ENCODE data around the gene ALG12. TPM values are rescaled to one million over a fixed set of nuclear protein-coding genes. Genes with fewer than 3 reads are reported as not detected.

The ALG12 gene
- total and polyA plus RNA-seq, 9 donors = 3.5 to 19.2 (median 13.7) TPM

DNA sequence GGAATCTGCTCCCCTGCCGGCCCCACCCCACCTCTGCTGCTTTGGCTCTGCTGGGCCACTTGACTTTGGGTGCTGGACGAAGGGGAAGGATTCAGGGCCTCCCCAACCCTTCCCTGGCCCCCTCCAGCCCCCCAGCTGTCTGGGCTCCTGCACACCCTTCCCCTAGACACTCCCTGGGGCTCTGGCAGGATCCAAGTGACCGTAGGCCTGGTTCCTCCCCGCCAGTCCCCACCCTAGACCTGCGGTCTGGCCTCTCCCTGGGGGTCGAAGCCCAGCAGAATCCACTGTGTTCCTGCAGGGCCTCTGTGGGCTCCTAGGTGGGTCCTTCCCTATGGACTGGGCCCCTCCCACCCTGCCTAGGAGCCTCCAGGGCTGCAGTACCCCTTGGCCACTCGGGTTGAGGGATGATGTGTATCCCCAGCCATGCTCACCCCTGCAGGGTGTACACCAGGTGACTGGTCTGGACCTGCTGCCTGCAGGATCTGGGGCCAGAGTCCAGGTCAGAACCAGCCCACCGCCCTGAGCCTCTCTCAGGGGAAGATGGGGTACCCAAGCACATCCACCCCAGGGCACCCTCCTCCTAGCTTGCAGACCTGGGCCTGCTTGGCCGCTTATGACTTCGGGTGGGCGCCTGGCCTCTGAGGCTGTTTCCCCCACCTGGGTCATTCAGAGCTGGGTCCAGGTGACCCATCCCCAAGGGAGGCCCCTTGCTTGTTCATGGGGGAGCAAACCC is 48.0 kb upstream of the ALG12 start:
- intact Hi-C loops (cut with DNase I) = loop anchor here in 2 of 4 donors (5.0 kb wide), 1 partner anchor 34 kb away; no protein-coding TSS in a partner anchor
- H3K4me1 ChIP-seq (ENCODE audit: insufficient read depth) = peaks cover 34% of the 10 kb centered on the region

DNA sequence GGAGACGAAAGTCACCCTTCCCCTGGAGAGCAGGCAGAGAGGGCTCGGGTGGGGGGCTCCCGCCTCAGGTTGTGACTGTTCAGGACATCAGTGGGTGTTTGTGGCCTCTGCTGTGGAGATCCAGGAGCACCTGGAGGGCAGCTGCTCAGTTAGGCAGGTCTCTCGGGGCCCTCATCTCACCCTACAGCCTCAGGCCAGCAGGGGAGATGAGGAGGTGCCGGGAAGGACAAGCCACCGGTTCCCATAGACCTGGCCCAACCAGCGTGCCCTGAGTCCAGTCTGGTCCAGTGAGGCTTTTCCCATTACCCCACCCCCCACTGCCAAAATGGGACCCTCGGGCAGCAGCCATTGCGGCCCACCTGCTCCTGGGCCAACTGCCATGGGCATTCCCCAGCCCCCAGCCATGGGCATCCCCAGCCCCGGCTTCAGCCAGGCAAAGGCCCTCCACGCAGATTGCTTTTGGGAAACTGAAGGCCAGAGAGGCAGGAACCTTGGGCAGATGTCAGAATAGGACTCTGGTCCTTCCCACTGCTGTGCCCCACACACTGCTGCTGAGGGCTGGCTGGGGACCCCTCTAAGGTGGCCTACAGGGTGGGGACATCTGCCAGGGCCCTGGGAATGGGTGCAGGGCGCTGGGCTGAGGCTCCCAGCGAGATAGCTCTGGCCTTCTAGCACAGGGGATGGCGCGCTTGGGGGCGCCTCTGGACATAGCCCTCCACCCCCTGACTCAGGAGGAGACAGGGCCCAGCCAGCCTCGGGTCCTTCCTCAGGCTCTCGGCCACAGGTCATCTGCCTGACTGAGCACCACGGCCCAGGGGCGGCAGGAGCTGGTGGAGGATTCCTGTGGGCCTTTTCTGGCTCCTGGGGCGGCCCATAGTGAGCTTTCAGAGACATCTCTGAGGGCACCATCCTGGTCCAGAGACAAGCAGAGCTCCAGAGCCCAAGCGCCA is 47.1 kb upstream of the ALG12 start:
- Histone ChIP-seq H3K4me1 (ENCODE audit: insufficient read depth) (peaks cover 29% of the 10 kb centered on the region), H3K27ac (peak overlapping the region; percentile 20 to 49), H3K9me3 (no peaks in the 10 kb centered on the region), H3K4me3 (no peak overlapping the region), H3K36me3 (no peaks in the 10 kb centered on the region), H3K27me3 (no peaks in the 10 kb centered on the region)
- WGBS, 3 donors = 87 to 92% (median 89%) methylated on average over 22 of the region's 22 CpGs
- TF ChIP-seq POLR2A (IDR thresholded peaks at IDR 0.05) = no peak
- TF ChIP-seq EP300 (IDR thresholded peaks at IDR 0.05) = no peak
- TF ChIP-seq, protein P1, sequence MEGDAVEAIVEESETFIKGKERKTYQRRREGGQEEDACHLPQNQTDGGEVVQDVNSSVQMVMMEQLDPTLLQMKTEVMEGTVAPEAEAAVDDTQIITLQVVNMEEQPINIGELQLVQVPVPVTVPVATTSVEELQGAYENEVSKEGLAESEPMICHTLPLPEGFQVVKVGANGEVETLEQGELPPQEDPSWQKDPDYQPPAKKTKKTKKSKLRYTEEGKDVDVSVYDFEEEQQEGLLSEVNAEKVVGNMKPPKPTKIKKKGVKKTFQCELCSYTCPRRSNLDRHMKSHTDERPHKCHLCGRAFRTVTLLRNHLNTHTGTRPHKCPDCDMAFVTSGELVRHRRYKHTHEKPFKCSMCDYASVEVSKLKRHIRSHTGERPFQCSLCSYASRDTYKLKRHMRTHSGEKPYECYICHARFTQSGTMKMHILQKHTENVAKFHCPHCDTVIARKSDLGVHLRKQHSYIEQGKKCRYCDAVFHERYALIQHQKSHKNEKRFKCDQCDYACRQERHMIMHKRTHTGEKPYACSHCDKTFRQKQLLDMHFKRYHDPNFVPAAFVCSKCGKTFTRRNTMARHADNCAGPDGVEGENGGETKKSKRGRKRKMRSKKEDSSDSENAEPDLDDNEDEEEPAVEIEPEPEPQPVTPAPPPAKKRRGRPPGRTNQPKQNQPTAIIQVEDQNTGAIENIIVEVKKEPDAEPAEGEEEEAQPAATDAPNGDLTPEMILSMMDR (IDR thresholded peaks at IDR 0.05) = no peak
- intact Hi-C loops (cut with DNase I) = loop anchor here in 2 of 4 donors (5.0 kb wide), 1 partner anchor 33 kb away; no protein-coding TSS in a partner anchor
- DNase-seq = peak; percentile 16 to 45 (median 35)

More for the DNA sequence above, 48.0 kb upstream of the ALG12 start:
- WGBS, 3 donors = 88 to 92% (median 90%) methylated on average over 9 to 11 of the region's 11 CpGs
- Histone ChIP-seq H3K4me3 (no peak overlapping the region), H3K9me3 (no peaks in the 10 kb centered on the region), H3K36me3 (no peaks in the 10 kb centered on the region), H3K27me3 (no peaks in the 10 kb centered on the region), H3K27ac (peak overlapping the region; percentile 49 to 75)
- no peak for TF ChIP-seq POLR2A (IDR thresholded peaks at IDR 0.05)
- TF ChIP-seq, protein P1 (IDR thresholded peaks at IDR 0.05) = no peak
- no peak for TF ChIP-seq EP300 (IDR thresholded peaks at IDR 0.05)
- DNase-seq = peak in 4 of 5 donors; percentile 13 to 47 (median 35)

DNA sequence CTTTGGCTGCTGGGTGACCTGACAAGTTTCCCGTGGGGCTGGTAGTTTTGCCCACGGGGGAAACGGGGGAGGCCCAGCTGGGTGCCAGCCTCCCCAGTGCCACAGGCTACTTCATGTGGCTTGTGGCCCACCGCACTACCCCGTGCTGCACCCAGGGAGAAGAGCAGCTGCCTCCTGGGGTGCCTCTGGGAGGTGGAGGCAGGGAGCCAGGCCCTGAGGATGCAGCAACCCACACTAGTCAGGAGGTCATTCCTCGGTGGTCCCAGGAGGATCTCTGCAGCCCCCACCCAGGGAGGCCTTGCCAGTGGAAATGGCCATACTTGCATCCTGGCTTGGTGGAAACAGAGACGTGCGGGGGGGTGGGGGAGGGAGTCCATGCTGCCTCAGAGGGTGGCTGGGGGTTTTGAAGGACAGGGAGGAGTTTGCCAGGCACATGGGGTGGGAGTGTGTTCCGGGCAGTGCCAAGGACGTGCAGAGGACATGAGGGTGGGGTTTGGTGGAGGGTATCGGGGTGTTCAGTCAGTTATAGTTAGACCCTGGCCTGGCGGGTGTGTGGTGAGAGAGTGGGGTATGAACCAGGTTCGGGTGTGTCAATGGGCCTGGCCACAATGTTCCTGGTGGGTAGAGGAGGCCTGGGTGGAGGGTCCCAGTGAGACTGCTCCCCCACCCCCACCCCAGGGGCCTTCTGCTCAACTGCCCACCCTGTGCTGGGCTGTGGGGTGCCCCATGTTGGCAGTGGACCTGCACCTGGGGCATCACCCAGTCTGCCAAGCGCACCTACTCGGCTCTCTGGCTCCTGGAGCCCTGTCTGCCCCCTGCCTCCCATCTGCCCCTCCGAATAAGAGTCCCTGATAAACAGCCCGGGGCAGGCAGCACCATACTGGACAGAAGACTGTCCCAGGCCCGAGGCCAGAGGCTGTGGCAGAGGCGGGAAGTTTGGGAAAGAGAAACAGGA is 46.2 kb upstream of the ALG12 start:
- Histone ChIP-seq H3K4me1 (ENCODE audit: insufficient read depth) (peaks cover 28% of the 10 kb centered on the region), H3K27ac (peak overlapping the region in 1 of 2 donors; percentile 20)
- 77 to 79% (median 78%) methylated on average over 18 to 19 of the region's 19 CpGs for WGBS, 3 donors

More for the DNA sequence above, 46.2 kb upstream of the ALG12 start:
- Histone ChIP-seq H3K27me3 (no peaks in the 10 kb centered on the region), H3K4me3 (no peak overlapping the region), H3K9me3 (no peaks in the 10 kb centered on the region), H3K36me3 (no peaks in the 10 kb centered on the region)
- TF ChIP-seq POLR2A (IDR thresholded peaks at IDR 0.05) (no peak), EP300 (IDR thresholded peaks at IDR 0.05) (no peak)
- TF ChIP-seq, protein P1 (IDR thresholded peaks at IDR 0.05) = no peak
- intact Hi-C loops (cut with DNase I) = loop anchor here in 2 of 4 donors (5.0 kb wide), 1 partner anchor 32 kb away; no protein-coding TSS in a partner anchor
- DNase-seq = peak in 4 of 5 donors; percentile 28 to 45 (median 42)

All from ovary (tissue), 9 donors.